GM12891 (cell line): ENCODE results near the gene ISG20L2.

Experiments
- POLR2A ChIP-seq: IDR thresholded peaks from 2 replicates; pipeline ENCODE4 v1.6.1; 2011; ENCODE audit warnings: low read depth, low read length, control low read depth
- POLR2AphosphoS5 ChIP-seq: IDR thresholded peaks from 2 replicates; pipeline ENCODE4 v1.6.1; 2011; ENCODE audit warnings: low read depth, low read length, control low read depth
- TAF1 ChIP-seq: IDR thresholded peaks from 2 replicates; pipeline ENCODE4 v1.6.1; 2011; ENCODE audit warnings: low read depth, low read length, control low read depth

DNA sequence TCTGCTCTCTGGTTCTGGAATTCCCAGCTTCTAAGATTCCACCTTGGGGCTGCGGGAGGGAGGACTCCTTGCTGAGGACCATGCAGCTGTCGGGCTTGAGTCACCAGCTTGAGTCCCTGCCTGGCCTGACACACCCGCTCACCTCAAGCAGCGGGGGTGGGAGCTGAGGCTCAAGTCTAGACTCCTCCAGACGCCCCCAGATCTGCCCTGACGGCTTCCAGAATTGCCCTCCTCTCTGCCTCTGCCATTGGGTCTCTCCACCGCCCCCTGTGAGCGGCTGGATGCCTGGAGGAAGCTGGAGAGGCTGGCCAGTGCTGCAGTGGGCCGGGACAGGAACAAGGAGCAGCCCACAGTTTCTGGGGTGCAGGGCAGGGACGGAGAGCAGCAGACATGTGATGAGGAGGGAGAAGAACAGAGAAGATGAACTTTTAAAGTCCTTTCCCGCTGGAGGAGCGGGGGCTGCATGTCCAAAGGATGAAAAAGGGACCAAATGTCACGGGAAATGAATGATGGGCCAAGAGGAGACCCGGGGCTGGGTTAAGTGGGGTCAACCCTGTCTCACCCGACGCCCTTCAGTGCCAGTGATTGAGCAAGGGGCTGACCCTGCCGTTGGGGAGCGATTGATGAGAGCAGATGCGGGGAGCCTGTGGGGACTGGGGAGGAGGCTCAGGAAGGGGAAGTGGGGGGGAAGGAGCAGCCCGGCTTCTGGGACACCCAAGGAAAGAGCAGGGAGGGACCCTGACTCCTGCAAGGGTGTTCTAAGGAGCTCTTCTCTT is 36.7 kb downstream of the ISG20L2 start:
- TF ChIP-seq POLR2AphosphoS5: no peak
- TF ChIP-seq POLR2A: no peak
- no peak for TF ChIP-seq TAF1
